Loucy (cell line): ENCODE data around the gene LRRC10B.
A peak's percentile ranks its signal among the peaks of the same experiment; 100 is the strongest.

Experiments
- H2AFZ ChIP-seq: fragments of 200-600 bp; sonication (generic); 2 replicates; pipeline ENCODE4 v1.6.0; 2016; ENCODE audit warnings: antibody characterized with exemption, mild to moderate bottlenecking, low read length, moderate library complexity
- H3F3A ChIP-seq: fragments of 200-600 bp; 2 replicates; pipeline ENCODE4 v1.6.0; 2016; ENCODE audit warnings: antibody characterized with exemption, low read depth, mild to moderate bottlenecking
- H3K27me3 ChIP-seq: fragments of 200-600 bp; sonication (generic); 2 replicates; pipeline ENCODE4 v1.6.1; 2014; ENCODE audit warnings: low read length, mild to moderate bottlenecking; ENCODE audit not compliant: insufficient read depth, poor library complexity, severe bottlenecking
- H3K36me3 ChIP-seq: fragments of 200-600 bp; sonication (generic); 2 replicates; pipeline ENCODE4 v1.6.1; 2016; ENCODE audit warnings: low read length; ENCODE audit not compliant: insufficient read depth
- H3K4me1 ChIP-seq: fragments of 200-600 bp; sonication (generic); 2 replicates; pipeline ENCODE4 v1.5.1; 2014; ENCODE audit warnings: low read length, mild to moderate bottlenecking; ENCODE audit not compliant: insufficient read depth, poor library complexity, severe bottlenecking
- H3K4me2 ChIP-seq: fragments of 200-600 bp; sonication (generic); 2 replicates; pipeline ENCODE4 v1.6.0; 2014; ENCODE audit warnings: antibody characterized with exemption, low read length, low read depth, mild to moderate bottlenecking; ENCODE audit not compliant: poor library complexity, severe bottlenecking
- H3K4me3 ChIP-seq: fragments of 200-600 bp; sonication (generic); 2 replicates; pipeline ENCODE4 v1.5.1; 2014; ENCODE audit warnings: low read length, mild to moderate bottlenecking, mixed read lengths; ENCODE audit not compliant: poor library complexity, severe bottlenecking
- H3K79me2 ChIP-seq: fragments of 200-600 bp; sonication (generic); 2 replicates; pipeline ENCODE4 v1.6.1; 2014; ENCODE audit warnings: low read length; ENCODE audit not compliant: insufficient read depth
- H3K9ac ChIP-seq: fragments of 200-600 bp; sonication (generic); 2 replicates; pipeline ENCODE4 v1.6.0; 2014; ENCODE audit warnings: mild to moderate bottlenecking, low read depth, low read length, moderate library complexity; ENCODE audit not compliant: poor library complexity, severe bottlenecking
- H3K9me2 ChIP-seq: fragments of 200-600 bp; sonication (generic); replicated peaks from 2 replicates; pipeline ENCODE4 v1.6.1; 2016; ENCODE audit warnings: low read depth, low read length, mixed read lengths
- H3K9me3 ChIP-seq: fragments of 200-600 bp; sonication (generic); 2 replicates; pipeline ENCODE4 v1.6.1; 2014; ENCODE audit warnings: mild to moderate bottlenecking, antibody characterized with exemption, low read length, low read depth; ENCODE audit not compliant: insufficient read depth
- H4K20me1 ChIP-seq: fragments of 200-600 bp; sonication (generic); 2 replicates; pipeline ENCODE4 v1.6.0; 2014; ENCODE audit warnings: antibody characterized with exemption, low read length, mild to moderate bottlenecking; ENCODE audit not compliant: insufficient read depth, poor library complexity, severe bottlenecking
- EZH2phosphoT487 ChIP-seq: fragments of 200-600 bp; IDR thresholded peaks from 2 replicates; pipeline ENCODE4 v1.6.1; 2018; ENCODE audit warnings: antibody characterized with exemption, mild to moderate bottlenecking, moderate library complexity, borderline replicate concordance
- TF ChIP-seq, protein P1 (sequence below): fragments of 200-600 bp; sonication (generic); conservative IDR thresholded peaks from 2 replicates; pipeline ENCODE4 v1.5.1; 2014; ENCODE audit warnings: mild to moderate bottlenecking, antibody characterized with exemption, low read length

The LRRC10B gene

DNA sequence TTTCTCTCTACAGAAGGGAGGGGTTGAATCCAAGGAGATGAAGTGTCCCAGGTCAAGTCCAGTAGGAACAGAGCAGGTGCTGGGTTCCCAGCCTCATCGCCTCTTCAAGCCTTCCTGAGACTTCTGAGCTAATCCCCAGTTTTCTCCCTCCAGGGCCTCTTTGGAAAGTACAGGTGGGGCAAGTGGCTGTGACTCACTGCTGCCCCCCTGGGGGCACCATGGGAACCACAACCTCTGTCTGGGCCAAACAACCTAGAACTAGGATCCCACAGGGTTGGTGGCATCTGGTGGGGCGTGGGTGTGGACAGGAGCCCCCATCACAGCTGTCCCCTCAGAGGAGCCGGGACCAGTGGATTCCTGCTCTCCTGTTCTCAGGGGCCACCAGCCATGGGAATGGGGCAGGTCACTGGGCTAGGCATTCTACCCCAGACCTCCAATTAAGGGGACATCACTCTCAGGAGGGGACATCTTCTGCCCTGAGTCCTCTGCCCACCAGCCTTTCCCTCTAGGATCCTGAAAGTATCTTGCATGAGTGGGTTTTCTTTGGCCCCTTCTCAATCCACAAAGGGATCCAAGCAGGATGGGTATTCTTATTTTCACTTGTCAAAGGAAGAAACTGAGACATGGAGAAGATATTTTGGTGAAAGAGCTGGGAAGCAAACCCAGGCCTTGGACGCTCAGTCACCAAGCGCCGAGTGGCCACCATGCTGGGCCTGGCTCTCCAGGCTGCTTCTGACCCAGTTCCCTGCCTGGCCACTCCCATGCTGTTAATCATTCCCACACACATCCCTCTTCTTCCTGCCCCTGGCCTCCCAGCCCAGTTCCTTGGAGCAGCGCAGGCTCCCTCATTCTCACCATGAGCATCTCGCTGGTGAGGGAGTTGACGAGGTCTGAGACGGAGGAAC is 23.8 kb downstream of the LRRC10B start:
- H3F3A ChIP-seq, result no peaks in the 10 kb centered on the region
- H4K20me1 ChIP-seq, result no peaks in the 10 kb centered on the region
- H3K4me1 ChIP-seq, result no peaks in the 10 kb centered on the region
- no peaks in the 10 kb centered on the region for H3K79me2 ChIP-seq
- no peak overlapping the region for H3K9ac ChIP-seq
- H3K9me3 ChIP-seq, result no peaks in the 10 kb centered on the region
- no peak for TF ChIP-seq EZH2phosphoT487
- TF ChIP-seq, protein P1, sequence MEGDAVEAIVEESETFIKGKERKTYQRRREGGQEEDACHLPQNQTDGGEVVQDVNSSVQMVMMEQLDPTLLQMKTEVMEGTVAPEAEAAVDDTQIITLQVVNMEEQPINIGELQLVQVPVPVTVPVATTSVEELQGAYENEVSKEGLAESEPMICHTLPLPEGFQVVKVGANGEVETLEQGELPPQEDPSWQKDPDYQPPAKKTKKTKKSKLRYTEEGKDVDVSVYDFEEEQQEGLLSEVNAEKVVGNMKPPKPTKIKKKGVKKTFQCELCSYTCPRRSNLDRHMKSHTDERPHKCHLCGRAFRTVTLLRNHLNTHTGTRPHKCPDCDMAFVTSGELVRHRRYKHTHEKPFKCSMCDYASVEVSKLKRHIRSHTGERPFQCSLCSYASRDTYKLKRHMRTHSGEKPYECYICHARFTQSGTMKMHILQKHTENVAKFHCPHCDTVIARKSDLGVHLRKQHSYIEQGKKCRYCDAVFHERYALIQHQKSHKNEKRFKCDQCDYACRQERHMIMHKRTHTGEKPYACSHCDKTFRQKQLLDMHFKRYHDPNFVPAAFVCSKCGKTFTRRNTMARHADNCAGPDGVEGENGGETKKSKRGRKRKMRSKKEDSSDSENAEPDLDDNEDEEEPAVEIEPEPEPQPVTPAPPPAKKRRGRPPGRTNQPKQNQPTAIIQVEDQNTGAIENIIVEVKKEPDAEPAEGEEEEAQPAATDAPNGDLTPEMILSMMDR, result peak; percentile 97
- H3K4me3 ChIP-seq, result no peak overlapping the region
- H3K27me3 ChIP-seq, result no peaks in the 10 kb centered on the region
- H3K4me2 ChIP-seq, result no peak overlapping the region
- no peaks in the 10 kb centered on the region for H3K36me3 ChIP-seq
- no peaks in the 10 kb centered on the region for H3K9me2 ChIP-seq
- H2AFZ ChIP-seq, result no peak overlapping the region

- Histone ChIP-seq H2AFZ (no peak overlapping the region), H3K4me2 (no peak overlapping the region), H3K9me3 (no peaks in the 10 kb centered on the region), H3K9me2 (no peaks in the 10 kb centered on the region), H3K79me2 (no peaks in the 10 kb centered on the region), H4K20me1 (no peaks in the 10 kb centered on the region), H3K4me3 (no peak overlapping the region), H3K27me3 (no peaks in the 10 kb centered on the region), H3K36me3 (no peaks in the 10 kb centered on the region), H3K9ac (no peak overlapping the region), H3K4me1 (no peaks in the 10 kb centered on the region), H3F3A (no peaks in the 10 kb centered on the region)
- TF ChIP-seq EZH2phosphoT487, result no peak
- TF ChIP-seq, protein P1, result no peak
These were observed 24.5 kb downstream of the LRRC10B start for GRCh38 chr11:61533039-61533375.

- Histone ChIP-seq H2AFZ (no peak overlapping the region), H3K9me3 (no peaks in the 10 kb centered on the region), H3K4me1 (no peaks in the 10 kb centered on the region), H4K20me1 (no peaks in the 10 kb centered on the region), H3K79me2 (no peaks in the 10 kb centered on the region), H3K4me3 (no peak overlapping the region), H3K4me2 (no peak overlapping the region), H3K27me3 (no peaks in the 10 kb centered on the region), H3K9ac (no peak overlapping the region), H3K9me2 (no peaks in the 10 kb centered on the region), H3K36me3 (no peaks in the 10 kb centered on the region), H3F3A (no peaks in the 10 kb centered on the region)
- TF ChIP-seq, protein P1, result no peak
- no peak for TF ChIP-seq EZH2phosphoT487
These were observed 24.9 kb downstream of the LRRC10B start for GRCh38 chr11:61533401-61533800.
